ENCODE measurements around the gene FGB.

GRCh38 chr4:154584259-154584658 is 21.4 kb downstream of the FGB start:
- TF ChIP-seq, protein P1, sequence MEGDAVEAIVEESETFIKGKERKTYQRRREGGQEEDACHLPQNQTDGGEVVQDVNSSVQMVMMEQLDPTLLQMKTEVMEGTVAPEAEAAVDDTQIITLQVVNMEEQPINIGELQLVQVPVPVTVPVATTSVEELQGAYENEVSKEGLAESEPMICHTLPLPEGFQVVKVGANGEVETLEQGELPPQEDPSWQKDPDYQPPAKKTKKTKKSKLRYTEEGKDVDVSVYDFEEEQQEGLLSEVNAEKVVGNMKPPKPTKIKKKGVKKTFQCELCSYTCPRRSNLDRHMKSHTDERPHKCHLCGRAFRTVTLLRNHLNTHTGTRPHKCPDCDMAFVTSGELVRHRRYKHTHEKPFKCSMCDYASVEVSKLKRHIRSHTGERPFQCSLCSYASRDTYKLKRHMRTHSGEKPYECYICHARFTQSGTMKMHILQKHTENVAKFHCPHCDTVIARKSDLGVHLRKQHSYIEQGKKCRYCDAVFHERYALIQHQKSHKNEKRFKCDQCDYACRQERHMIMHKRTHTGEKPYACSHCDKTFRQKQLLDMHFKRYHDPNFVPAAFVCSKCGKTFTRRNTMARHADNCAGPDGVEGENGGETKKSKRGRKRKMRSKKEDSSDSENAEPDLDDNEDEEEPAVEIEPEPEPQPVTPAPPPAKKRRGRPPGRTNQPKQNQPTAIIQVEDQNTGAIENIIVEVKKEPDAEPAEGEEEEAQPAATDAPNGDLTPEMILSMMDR (IDR thresholded peaks at IDR 0.05) = no peak
- TF ChIP-seq POLR2A (IDR thresholded peaks at IDR 0.05) = no peak

Measured in stomach (tissue), 4 donors.